SK-N-MC (cell line): ENCODE data around the gene SOX1.

Experiments
- DNase-seq: peaks from one replicate; pipeline ENCODE4 v3.0.0-alpha.2; 2011; ENCODE audit warnings: low read depth, low spot score
- H3K27ac ChIP-seq: fragments of 200-600 bp; sonication (generic); 2 replicates; pipeline ENCODE4 v1.5.1; 2016; ENCODE audit warnings: mixed run types
- H3K36me3 ChIP-seq: fragments of 200-600 bp; sonication (generic); 2 replicates; pipeline ENCODE4 v1.6.1; 2017; ENCODE audit warnings: antibody characterized with exemption, low read length, mixed read lengths; ENCODE audit not compliant: insufficient read depth
- H3K4me3 ChIP-seq: fragments of 200-600 bp; sonication (generic); 2 replicates; pipeline ENCODE4 v1.5.1; 2016
- H3K9ac ChIP-seq: fragments of 200-600 bp; sonication (generic); 2 replicates; pipeline ENCODE4 v1.8.0; 2017; ENCODE audit warnings: mixed run types, mixed read lengths; ENCODE audit not compliant: insufficient read length
- H3K9me3 ChIP-seq: fragments of 200-600 bp; sonication (generic); 2 replicates; pipeline ENCODE4 v1.6.1; 2017; ENCODE audit warnings: low read depth, mild to moderate bottlenecking, antibody characterized with exemption, low read length, moderate library complexity, mixed read lengths
- EZH2 ChIP-seq: fragments of 200-600 bp; sonication (generic); IDR thresholded peaks from one replicate; pipeline ENCODE4 v1.6.1; 2017; ENCODE audit warnings: antibody characterized with exemption
- FOXP2 ChIP-seq: optimal IDR thresholded peaks from 2 replicates; pipeline ENCODE3; 2011; ENCODE audit warnings: mild to moderate bottlenecking, moderate library complexity; ENCODE audit not compliant: insufficient read depth; ENCODE audit errors: extremely low read length, control extremely low read depth
- POLR2AphosphoS5 ChIP-seq: IDR thresholded peaks from 2 replicates; pipeline ENCODE4 v1.6.1; 2012; ENCODE audit warnings: mild to moderate bottlenecking, low read depth, low read length, borderline replicate concordance

SOX1 gene

DNA sequence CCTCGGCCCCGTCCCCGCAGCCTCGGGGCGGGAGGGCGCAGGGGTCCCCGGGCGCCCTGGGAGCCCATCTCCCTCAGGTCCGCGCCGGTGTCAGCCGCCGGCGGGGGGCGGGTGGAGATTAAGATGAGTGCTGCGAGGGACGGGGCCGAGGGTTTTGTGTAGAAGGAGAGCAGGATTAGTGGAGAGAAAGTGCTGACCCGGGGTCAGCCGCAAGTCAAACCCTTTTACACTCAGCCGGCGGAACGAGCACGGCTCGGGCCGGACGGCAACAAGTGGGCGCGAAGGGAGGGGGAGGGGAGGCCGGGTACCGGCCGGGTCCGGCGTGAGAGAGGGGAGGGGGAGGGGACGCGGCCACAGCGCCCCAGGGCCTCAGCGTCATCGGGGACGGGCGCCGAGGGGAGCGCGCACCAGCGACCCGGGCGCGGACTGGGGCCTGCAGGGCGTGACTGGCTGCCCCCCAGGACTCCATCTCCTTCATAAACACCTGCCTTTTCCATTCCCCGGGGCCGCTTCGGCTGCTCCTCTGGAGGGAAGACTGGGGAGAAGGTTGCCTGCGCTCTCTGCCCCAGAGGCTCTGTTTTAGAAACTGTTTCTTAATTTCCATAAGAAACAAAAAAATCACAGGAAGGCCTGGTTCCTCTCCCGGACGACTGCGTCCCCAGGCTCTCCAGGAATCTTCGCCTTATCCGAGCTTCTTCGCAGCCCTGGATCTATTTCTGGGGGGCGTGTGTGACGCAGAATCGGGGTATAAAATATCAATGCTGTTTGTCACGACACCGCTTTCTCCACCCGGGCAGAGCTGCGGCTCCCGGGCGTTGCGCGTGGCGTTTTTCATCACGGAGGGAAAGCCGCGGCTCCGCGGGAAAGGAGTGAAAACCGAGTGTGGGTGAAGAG, 6.5 kb downstream of the SOX1 start:
- no peak overlapping the region for H3K9ac ChIP-seq
- no peaks in the 10 kb centered on the region for H3K9me3 ChIP-seq
- H3K4me3 ChIP-seq, result no peak overlapping the region
- TF ChIP-seq FOXP2 (no peak), EZH2 (no peak), POLR2AphosphoS5 (no peak)
- H3K36me3 ChIP-seq, result no peaks in the 10 kb centered on the region
- no peak for DNase-seq
- H3K27ac ChIP-seq, result no peak overlapping the region

DNA sequence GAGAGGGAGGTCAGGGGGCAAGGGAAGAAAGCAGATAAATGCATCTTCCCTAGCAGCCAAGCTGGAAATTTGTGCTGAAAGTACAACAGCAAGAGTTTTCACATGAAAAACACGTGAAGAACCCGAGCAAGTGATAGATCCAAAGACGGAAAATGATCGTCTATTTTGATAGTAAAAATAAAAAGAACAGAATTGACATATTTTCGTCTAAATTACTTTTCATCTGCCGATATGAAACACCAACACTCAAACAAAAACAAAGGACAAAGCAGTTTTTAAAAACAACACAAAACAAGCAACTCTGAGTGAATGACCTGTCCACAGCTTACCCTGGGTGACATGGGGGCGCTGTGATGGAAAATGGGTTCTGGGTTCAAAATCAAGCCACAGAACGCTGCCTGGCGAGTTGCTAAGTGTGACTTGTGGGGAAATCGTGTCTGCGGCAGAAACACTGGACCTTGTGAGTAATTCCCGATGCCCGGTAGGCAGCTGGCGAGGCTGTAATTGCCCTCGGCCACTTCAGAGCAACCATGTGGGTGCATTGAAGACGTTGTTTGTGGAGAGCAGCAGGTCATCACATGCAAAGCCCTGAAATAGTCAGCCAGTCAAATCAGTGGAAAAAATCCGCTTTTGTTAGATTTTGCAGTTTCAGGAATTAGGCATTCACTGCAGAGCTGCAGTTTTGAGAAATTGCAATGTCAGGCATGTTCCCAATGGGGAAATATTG, 7.4 kb downstream of the SOX1 start:
- H3K4me3 ChIP-seq, result no peak overlapping the region
- TF ChIP-seq POLR2AphosphoS5 (no peak), EZH2 (peak; percentile 70)
- H3K36me3 ChIP-seq, result no peaks in the 10 kb centered on the region
- no peak overlapping the region for H3K9ac ChIP-seq
- H3K27ac ChIP-seq, result no peak overlapping the region
- H3K9me3 ChIP-seq, result no peaks in the 10 kb centered on the region
- DNase-seq, result no peak

DNA sequence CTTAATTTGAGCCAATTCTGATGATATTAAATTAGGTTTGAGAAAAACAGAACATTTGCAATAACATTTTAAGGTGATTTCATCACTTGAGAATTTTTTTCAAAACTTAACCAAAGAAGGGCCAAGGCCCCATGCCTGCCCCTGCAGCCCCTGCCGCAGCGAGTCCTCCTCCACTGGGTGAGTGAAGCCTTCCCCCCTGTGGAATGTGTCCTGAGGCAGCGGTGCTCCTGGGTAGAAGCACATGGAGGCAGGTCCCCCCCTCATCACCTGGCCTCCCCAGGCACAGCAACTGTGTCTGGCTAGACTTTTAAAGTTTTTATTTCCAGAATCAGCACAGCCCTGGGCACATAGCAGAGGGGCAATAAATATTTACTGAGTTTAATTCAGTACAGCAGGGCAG, 10.8 kb downstream of the SOX1 start:
- no peak overlapping the region for H3K9ac ChIP-seq

DNA sequence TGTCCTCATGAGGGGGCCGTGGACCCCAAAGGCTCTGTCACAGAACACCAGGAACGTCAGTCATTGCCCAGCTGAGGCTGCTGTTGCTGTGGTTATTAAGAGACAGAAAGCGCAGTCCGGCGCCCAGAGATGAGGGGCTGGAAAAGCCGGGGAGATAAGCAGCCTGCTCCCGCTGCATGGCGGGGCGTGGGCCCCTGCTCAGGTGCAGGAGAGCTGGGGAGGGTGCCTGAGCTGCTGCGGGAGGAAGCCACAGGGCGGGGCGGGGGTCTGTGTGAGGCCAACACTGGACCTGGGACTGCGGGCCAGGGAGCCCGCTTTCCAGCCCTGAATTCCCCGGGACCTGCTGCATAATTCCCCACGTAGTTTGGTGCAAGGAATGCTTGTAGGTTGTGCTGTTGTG, 11.3 kb downstream of the SOX1 start:
- no peak for DNase-seq
- Histone ChIP-seq H3K9ac (no peak overlapping the region), H3K9me3 (no peaks in the 10 kb centered on the region), H3K27ac (no peak overlapping the region), H3K36me3 (no peaks in the 10 kb centered on the region), H3K4me3 (no peak overlapping the region)
- TF ChIP-seq EZH2 (no peak), POLR2AphosphoS5 (no peak), FOXP2 (no peak)

More for the DNA sequence above, 10.8 kb downstream of the SOX1 start:
- no peak overlapping the region for H3K4me3 ChIP-seq
- H3K36me3 ChIP-seq, result no peaks in the 10 kb centered on the region
- no peak for DNase-seq
- TF ChIP-seq FOXP2, result no peak
- no peak for TF ChIP-seq EZH2
- TF ChIP-seq POLR2AphosphoS5, result no peak
- no peak overlapping the region for H3K27ac ChIP-seq
- no peaks in the 10 kb centered on the region for H3K9me3 ChIP-seq

DNA sequence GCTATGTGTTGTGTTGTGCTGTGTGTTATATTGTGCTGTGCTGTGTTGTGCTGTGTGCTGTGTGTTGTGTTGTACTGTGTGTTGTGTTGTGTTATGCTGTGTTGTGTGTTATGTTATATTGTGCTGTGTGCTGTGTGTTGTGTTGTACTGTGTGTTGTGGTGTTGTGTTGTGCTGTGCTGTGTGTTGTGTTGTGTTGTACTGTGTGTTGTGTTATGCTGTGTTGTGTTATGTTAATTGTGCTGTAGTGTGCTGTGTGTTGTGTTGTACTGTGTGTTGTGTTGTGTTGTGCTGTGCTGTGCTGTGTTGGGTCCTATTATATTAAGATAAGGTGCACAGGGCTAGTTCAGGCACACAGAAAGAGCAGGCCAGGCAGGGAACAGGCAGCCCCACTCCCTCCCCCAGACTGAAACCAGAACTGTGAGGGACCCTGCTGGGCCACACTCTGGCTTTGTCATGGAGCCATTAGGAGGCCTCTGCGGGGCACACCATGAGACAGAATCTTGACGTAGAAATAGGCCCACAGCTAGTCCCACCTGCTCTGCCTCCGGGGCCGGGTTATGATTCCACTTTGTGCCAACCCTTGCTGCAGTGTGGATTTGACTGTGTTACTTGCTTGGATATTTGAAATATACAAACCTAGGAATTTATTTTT, 12.1 kb downstream of the SOX1 start:
- Histone ChIP-seq H3K36me3 (no peaks in the 10 kb centered on the region), H3K9ac (no peak overlapping the region), H3K9me3 (no peaks in the 10 kb centered on the region), H3K27ac (no peak overlapping the region), H3K4me3 (no peak overlapping the region)
- TF ChIP-seq EZH2, result no peak
- TF ChIP-seq FOXP2, result no peak
- no peak for TF ChIP-seq POLR2AphosphoS5
- no peak for DNase-seq

DNA sequence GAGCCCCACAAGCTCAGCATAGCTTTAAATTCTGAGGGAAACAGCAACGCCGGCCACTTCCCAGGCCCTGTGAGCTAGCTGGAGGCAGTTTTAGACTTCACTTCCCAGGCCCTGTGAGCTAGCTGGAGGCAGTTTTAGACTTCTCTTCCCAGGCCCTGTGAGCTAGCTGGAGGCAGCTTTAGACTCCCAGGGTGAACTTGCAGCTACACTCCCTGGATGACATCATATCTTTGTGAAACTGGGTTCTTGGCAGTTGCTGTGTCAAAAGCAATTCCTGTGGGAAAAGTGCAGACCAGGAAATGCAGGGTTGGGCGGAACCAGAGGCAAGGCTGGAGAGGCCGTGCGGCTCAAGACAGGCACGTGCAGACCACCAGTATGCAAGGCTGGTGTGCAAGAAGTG, 12.7 kb downstream of the SOX1 start:
- no peak overlapping the region for H3K4me3 ChIP-seq
- no peaks in the 10 kb centered on the region for H3K36me3 ChIP-seq
- DNase-seq, result no peak
- H3K9ac ChIP-seq, result no peak overlapping the region
- H3K9me3 ChIP-seq, result no peaks in the 10 kb centered on the region
- H3K27ac ChIP-seq, result no peak overlapping the region
- TF ChIP-seq FOXP2, result no peak
- no peak for TF ChIP-seq POLR2AphosphoS5
- TF ChIP-seq EZH2, result no peak

DNA sequence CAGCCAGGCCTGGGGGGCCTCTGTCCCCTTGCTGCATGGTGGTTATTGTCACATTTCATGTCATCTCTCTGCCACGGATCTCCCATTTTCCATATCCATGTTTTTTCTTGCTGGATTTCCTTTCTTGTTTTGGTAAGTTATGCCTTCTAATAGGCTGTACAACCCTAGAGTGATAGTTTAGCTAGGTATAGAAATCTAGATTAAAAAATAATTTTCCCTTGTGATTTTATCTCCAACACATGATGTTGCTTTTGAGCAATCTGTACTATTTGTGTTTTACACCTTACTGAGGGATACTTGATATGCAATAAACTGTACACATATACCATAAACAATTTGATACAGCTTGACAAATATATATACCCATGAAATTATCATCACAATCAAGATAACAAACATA, 17.0 kb downstream of the SOX1 start:
- Histone ChIP-seq H3K4me3 (no peak overlapping the region), H3K9me3 (no peaks in the 10 kb centered on the region), H3K27ac (no peak overlapping the region), H3K9ac (no peak overlapping the region), H3K36me3 (no peaks in the 10 kb centered on the region)
- no peak for DNase-seq
- TF ChIP-seq EZH2 (no peak), POLR2AphosphoS5 (no peak), FOXP2 (no peak)

DNA sequence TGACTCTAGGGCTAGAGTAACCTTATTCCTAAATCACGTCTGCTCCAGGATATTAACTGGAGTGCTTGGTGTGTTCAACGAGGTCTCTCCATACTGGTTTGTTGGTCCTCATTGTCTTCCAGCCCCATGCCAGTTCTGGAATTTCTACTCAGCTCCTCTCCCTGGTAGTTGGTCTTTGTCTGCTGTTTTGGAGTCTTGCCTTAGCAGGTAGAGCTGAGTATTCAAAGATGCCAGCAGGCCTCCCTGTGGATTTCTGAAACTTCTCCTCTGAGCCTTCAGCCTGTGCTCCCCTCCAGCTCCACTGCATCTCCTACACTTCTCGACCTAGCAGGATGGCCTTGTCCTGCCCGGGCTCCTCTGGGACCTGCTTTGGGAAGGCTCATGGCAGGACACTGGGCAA, 25.5 kb downstream of the SOX1 start:
- no peak overlapping the region for H3K27ac ChIP-seq
- H3K9me3 ChIP-seq, result no peaks in the 10 kb centered on the region
- TF ChIP-seq EZH2 (no peak), POLR2AphosphoS5 (no peak), FOXP2 (no peak)
- H3K4me3 ChIP-seq, result no peak overlapping the region
- H3K36me3 ChIP-seq, result no peaks in the 10 kb centered on the region
- no peak overlapping the region for H3K9ac ChIP-seq
- no peak for DNase-seq
